ENCODE data around the gene AK5.

Gene AK5

GRCh38 chr1:77392486-77392885 is 110.7 kb downstream of the AK5 start:
- H3K4me3 ChIP-seq (ENCODE audit: low read length), result no peak overlapping the region
- no peak for TF ChIP-seq EZH2 (optimal IDR thresholded peaks at IDR 0.05; ENCODE audit: low read depth, low read length)
- TF ChIP-seq EZH2phosphoT487 (IDR thresholded peaks at IDR 0.05; ENCODE audit: low read length), result no peak
- TF ChIP-seq, protein P1, sequence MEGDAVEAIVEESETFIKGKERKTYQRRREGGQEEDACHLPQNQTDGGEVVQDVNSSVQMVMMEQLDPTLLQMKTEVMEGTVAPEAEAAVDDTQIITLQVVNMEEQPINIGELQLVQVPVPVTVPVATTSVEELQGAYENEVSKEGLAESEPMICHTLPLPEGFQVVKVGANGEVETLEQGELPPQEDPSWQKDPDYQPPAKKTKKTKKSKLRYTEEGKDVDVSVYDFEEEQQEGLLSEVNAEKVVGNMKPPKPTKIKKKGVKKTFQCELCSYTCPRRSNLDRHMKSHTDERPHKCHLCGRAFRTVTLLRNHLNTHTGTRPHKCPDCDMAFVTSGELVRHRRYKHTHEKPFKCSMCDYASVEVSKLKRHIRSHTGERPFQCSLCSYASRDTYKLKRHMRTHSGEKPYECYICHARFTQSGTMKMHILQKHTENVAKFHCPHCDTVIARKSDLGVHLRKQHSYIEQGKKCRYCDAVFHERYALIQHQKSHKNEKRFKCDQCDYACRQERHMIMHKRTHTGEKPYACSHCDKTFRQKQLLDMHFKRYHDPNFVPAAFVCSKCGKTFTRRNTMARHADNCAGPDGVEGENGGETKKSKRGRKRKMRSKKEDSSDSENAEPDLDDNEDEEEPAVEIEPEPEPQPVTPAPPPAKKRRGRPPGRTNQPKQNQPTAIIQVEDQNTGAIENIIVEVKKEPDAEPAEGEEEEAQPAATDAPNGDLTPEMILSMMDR (IDR thresholded peaks at IDR 0.05; ENCODE audit: low read length), result no peak
- no peak overlapping the region for H3K9ac ChIP-seq (ENCODE audit: low read length)
- H3K27ac ChIP-seq (ENCODE audit: low read length), result no peak overlapping the region
- H3K36me3 ChIP-seq (replicated peaks; ENCODE audit: insufficient read depth, low read length), result no peaks in the 10 kb centered on the region
- no peaks in the 10 kb centered on the region for H3K9me2 ChIP-seq (replicated peaks; ENCODE audit: insufficient read depth, low read length)
- peaks cover 7% of the 10 kb centered on the region; the same call in 1 of the 2 replicates for H3K4me1 ChIP-seq (ENCODE audit: low read length)
- DNase-seq, result no peak
- H4K20me1 ChIP-seq (ENCODE audit: insufficient read depth, low read length), result no peaks in the 10 kb centered on the region
- no peaks in the 10 kb centered on the region for H3K79me2 ChIP-seq (ENCODE audit: low read length)
- H3K9me3 ChIP-seq (replicated peaks; ENCODE audit: insufficient read depth, low read length), result no peaks in the 10 kb centered on the region
- H3K27me3 ChIP-seq (replicated peaks; ENCODE audit: insufficient read depth, low read length), result no peaks in the 10 kb centered on the region
- H2AFZ ChIP-seq (ENCODE audit: low read length), result no peak overlapping the region
- no peaks in the 10 kb centered on the region for H3F3A ChIP-seq (ENCODE audit: insufficient read depth, low read length)
- H3K4me2 ChIP-seq (ENCODE audit: low read depth, low read length), result no peak overlapping the region

DNA sequence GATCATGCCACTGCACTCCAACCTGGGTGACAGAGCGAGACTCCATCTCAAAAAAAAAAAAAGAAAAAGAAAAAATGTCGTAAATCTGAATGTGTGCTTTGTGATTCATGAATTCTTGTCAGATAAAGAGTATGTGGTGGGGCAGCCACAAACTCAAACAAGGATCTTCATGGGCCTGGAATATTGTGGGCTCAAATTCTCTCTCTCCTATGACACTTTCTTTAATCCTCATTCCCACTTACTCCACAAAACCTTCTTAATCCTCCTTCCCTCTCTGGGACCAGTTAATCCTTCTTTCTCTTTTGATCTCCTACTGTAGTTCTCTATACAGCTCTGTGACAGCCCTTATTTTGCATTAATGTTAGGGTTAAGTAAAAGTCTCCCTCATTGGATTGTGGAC is 112.3 kb downstream of the AK5 start:
- Histone ChIP-seq H2AFZ (ENCODE audit: low read length) (no peak overlapping the region), H3K27me3 (replicated peaks; ENCODE audit: insufficient read depth, low read length) (no peaks in the 10 kb centered on the region), H4K20me1 (ENCODE audit: insufficient read depth, low read length) (no peaks in the 10 kb centered on the region), H3K36me3 (replicated peaks; ENCODE audit: insufficient read depth, low read length) (no peaks in the 10 kb centered on the region), H3K27ac (ENCODE audit: low read length) (no peak overlapping the region), H3K9me3 (replicated peaks; ENCODE audit: insufficient read depth, low read length) (no peaks in the 10 kb centered on the region), H3K79me2 (ENCODE audit: low read length) (no peaks in the 10 kb centered on the region), H3K9ac (ENCODE audit: low read length) (no peak overlapping the region), H3K9me2 (replicated peaks; ENCODE audit: insufficient read depth, low read length) (no peaks in the 10 kb centered on the region), H3K4me2 (ENCODE audit: low read depth, low read length) (no peak overlapping the region), H3F3A (ENCODE audit: insufficient read depth, low read length) (no peaks in the 10 kb centered on the region), H3K4me3 (ENCODE audit: low read length) (no peak overlapping the region), H3K4me1 (ENCODE audit: low read length) (no peaks in the 10 kb centered on the region)
- TF ChIP-seq EZH2phosphoT487 (IDR thresholded peaks at IDR 0.05; ENCODE audit: low read length) (no peak), EZH2 (optimal IDR thresholded peaks at IDR 0.05; ENCODE audit: low read depth, low read length) (no peak)
- TF ChIP-seq, protein P1 (IDR thresholded peaks at IDR 0.05; ENCODE audit: low read length), result no peak
- no peak for DNase-seq

DNA sequence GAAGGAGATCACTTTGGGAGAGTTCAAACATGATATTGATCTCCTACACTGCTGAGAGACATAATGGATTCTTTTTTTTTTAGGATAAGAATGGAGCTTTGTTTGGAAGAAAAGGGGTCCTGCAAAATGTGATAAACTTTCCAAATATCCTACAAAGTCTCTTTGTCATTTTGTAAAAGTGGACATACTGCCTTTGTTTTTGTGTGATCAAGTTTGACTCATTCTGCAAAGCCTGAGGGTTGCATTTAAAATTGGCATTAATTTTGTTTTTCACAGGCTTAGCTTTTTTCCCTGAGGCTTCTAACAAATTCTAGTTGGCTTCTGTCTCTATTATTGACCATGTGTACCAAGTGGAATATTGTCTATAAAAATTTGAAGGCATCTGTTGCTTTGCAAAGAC is 113.2 kb downstream of the AK5 start:
- Histone ChIP-seq H3K36me3 (replicated peaks; ENCODE audit: insufficient read depth, low read length) (no peaks in the 10 kb centered on the region), H3K27me3 (replicated peaks; ENCODE audit: insufficient read depth, low read length) (no peaks in the 10 kb centered on the region), H2AFZ (ENCODE audit: low read length) (no peak overlapping the region), H3K79me2 (ENCODE audit: low read length) (no peaks in the 10 kb centered on the region), H3K4me2 (ENCODE audit: low read depth, low read length) (no peak overlapping the region), H3K9me3 (replicated peaks; ENCODE audit: insufficient read depth, low read length) (no peaks in the 10 kb centered on the region), H3K9ac (ENCODE audit: low read length) (no peak overlapping the region), H3K27ac (ENCODE audit: low read length) (no peak overlapping the region), H3K4me1 (ENCODE audit: low read length) (no peaks in the 10 kb centered on the region), H4K20me1 (ENCODE audit: insufficient read depth, low read length) (no peaks in the 10 kb centered on the region), H3K9me2 (replicated peaks; ENCODE audit: insufficient read depth, low read length) (no peaks in the 10 kb centered on the region), H3F3A (ENCODE audit: insufficient read depth, low read length) (no peaks in the 10 kb centered on the region), H3K4me3 (ENCODE audit: low read length) (no peak overlapping the region)
- DNase-seq, result no peak
- no peak for TF ChIP-seq EZH2phosphoT487 (IDR thresholded peaks at IDR 0.05; ENCODE audit: low read length)
- TF ChIP-seq, protein P1 (IDR thresholded peaks at IDR 0.05; ENCODE audit: low read length), result no peak
- no peak for TF ChIP-seq EZH2 (optimal IDR thresholded peaks at IDR 0.05; ENCODE audit: low read depth, low read length)

All from MM.1S (cell line).